Muscle layer of colon (tissue), 2 donors: ENCODE data around the gene APEH.

Experiments used
- H3K27ac ChIP-seq: one replicate; pipeline ENCODE4 v1.7.0; 2013; ENCODE audit warnings: low read depth, mild to moderate bottlenecking, low read length, moderate library complexity
- H3K27me3 ChIP-seq, 2 donors: one replicate each; pipeline ENCODE4 v1.7.0; 2013; ENCODE audit warnings: low read length in 2 of 2, mild to moderate bottlenecking in 2 of 2; ENCODE audit not compliant: insufficient read depth in 2 of 2, control insufficient read depth in 1 of 2
- H3K36me3 ChIP-seq: one replicate; pipeline ENCODE4 v1.7.0; 2013; ENCODE audit warnings: mild to moderate bottlenecking, low read length; ENCODE audit not compliant: insufficient read depth
- H3K4me1 ChIP-seq: one replicate; pipeline ENCODE4 v1.7.0; 2013; ENCODE audit warnings: mild to moderate bottlenecking, low read length; ENCODE audit not compliant: insufficient read depth
- H3K4me3 ChIP-seq, 2 donors: one replicate each; pipeline ENCODE4 v1.7.0; 2013; ENCODE audit warnings: low read length in 2 of 2, low read depth in 1 of 2, mild to moderate bottlenecking in 1 of 2, moderate library complexity in 1 of 2
- H3K9ac ChIP-seq: one replicate; pipeline ENCODE4 v1.7.0; 2013; ENCODE audit warnings: low read length
- H3K9me3 ChIP-seq: one replicate; pipeline ENCODE4 v1.7.0; 2013; ENCODE audit warnings: mild to moderate bottlenecking, low read length
- donor health status: abdominal sarcoma.
- donor health status: Adenocarcinoma of cecum.

APEH gene

DNA sequence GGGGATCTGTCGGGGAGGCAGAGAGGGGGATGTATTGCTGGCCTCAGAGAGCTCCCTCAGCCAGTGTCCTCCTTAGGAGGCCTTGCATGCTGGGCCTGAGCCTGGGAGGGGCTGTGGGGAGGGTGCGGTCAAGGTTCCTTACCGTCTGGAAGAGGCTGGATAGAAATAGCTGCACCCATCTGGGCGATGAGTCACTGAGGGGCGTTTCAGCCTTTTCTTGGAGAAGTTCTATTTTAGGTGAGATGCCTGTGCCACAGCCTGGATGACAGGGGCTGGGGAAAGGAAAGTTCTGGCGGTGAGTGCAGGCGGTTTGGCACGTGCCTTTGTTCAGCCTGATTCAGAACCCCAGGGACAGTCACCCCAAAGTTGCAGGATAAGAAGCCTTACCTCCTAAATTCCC is 35.7 kb upstream of the APEH start:
- no peaks in the 10 kb centered on the region for H3K27me3 ChIP-seq
- no peak overlapping the region for H3K4me3 ChIP-seq
- H3K4me1 ChIP-seq, result no peaks in the 10 kb centered on the region
- H3K9me3 ChIP-seq, result no peaks in the 10 kb centered on the region
- no peaks in the 10 kb centered on the region for H3K36me3 ChIP-seq
- no peak overlapping the region for H3K27ac ChIP-seq
- H3K9ac ChIP-seq, result no peak overlapping the region

GRCh38 chr3:49639551-49639950 is 34.6 kb upstream of the APEH start:
- H3K4me1 ChIP-seq, result no peaks in the 10 kb centered on the region
- H3K27ac ChIP-seq, result no peak overlapping the region
- H3K36me3 ChIP-seq, result no peaks in the 10 kb centered on the region
- no peaks in the 10 kb centered on the region for H3K27me3 ChIP-seq
- H3K9ac ChIP-seq, result no peak overlapping the region
- H3K4me3 ChIP-seq, result no peak overlapping the region
- H3K9me3 ChIP-seq, result no peaks in the 10 kb centered on the region

DNA sequence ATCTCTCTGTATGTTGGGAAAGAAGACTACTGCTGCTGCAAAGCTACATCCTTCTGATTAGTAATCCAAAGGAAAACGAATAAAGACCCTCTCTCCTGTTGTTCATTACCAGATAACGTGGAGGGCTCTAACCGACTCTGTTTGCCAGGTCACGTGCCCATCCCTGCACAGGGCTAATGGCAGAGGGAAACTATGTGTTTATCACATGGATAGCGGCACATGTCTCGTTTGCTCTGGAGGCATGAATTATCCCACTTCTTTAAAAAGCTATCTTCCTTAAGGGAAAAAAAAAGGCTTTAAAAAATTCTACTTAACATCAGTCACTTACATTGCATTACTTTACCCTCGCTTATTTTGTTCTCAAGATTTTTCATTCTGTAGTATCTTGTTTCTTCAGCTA is 32.9 kb upstream of the APEH start:
- Histone ChIP-seq H3K9ac (no peak overlapping the region), H3K4me3 (no peak overlapping the region), H3K27me3 (no peaks in the 10 kb centered on the region), H3K27ac (no peak overlapping the region), H3K36me3 (no peaks in the 10 kb centered on the region), H3K4me1 (no peaks in the 10 kb centered on the region), H3K9me3 (no peaks in the 10 kb centered on the region)

DNA sequence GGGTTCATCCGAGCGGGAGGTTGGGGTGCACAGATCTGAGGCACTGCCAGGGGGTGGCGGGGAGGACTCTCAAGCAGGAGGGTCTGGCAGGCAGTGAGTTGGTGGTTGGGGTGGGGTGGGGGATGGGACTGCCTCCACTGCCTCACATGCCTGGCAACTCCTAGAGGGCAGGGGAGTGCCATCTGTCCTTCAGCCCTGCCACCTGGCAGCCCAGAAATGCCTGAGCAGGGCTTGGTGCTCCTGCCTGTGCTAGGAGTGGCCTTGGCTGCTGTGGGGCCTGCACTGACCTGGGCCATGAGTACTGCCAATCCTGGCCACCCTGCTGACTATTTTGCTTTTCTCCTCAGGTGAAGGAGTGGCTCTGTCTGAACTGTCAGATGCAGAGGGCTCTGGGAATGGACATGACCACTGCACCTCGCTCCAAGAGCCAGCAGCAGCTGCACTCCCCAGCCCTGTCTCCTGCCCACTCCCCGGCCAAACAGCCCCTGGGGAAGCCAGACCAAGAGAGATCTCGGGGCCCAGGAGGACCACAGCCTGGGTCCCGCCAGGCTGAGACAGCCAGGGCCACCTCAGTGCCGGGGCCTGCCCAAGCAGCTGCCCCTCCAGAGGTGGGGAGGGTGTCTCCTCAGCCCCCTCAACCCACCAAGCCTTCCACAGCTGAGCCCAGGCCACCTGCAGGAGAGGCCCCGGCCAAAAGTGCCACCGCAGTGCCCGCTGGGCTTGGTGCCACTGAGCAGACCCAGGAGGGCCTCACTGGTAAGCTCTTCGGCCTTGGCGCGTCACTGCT is 32.0 kb upstream of the APEH start:
- Histone ChIP-seq H3K9me3 (no peaks in the 10 kb centered on the region), H3K4me3 (no peak overlapping the region)

GRCh38 chr3:49642708-49643145 is 31.4 kb upstream of the APEH start:
- no peaks in the 10 kb centered on the region for H3K36me3 ChIP-seq
- H3K9ac ChIP-seq, result no peak overlapping the region
- no peaks in the 10 kb centered on the region for H3K27me3 ChIP-seq
- H3K9me3 ChIP-seq, result no peaks in the 10 kb centered on the region
- H3K4me3 ChIP-seq, result no peak overlapping the region
- H3K27ac ChIP-seq, result no peak overlapping the region
- H3K4me1 ChIP-seq, result no peaks in the 10 kb centered on the region

More for the DNA sequence above, 32.0 kb upstream of the APEH start:
- Histone ChIP-seq H3K27ac (no peak overlapping the region), H3K4me1 (no peaks in the 10 kb centered on the region), H3K36me3 (no peaks in the 10 kb centered on the region), H3K9ac (no peak overlapping the region), H3K27me3 (no peaks in the 10 kb centered on the region)

GRCh38 chr3:49644684-49645083 is 29.5 kb upstream of the APEH start:
- no peak overlapping the region for H3K4me3 ChIP-seq
- H3K27me3 ChIP-seq, result no peaks in the 10 kb centered on the region
- no peak overlapping the region for H3K27ac ChIP-seq
- H3K36me3 ChIP-seq, result no peaks in the 10 kb centered on the region
- no peak overlapping the region for H3K9ac ChIP-seq
- H3K9me3 ChIP-seq, result no peaks in the 10 kb centered on the region
- no peaks in the 10 kb centered on the region for H3K4me1 ChIP-seq

DNA sequence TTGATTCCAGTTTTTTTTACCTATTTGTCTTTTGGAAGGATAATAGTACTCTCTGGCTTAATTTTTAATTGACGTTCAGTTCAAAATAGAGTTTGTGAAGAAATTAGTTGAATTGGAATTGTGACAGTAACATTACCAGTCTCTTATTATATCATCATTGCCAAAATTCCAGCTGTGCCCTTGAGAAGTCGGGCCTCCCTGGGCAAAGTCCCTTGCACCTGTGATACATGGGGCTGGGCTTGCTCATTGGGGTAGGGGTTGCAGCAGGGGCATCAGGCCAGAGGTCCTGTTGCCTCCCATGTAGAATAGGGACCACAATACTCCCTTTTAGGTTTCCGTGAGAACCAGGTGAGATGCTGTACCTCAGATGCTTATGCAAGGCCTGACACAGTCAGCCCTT is 27.9 kb upstream of the APEH start:
- Histone ChIP-seq H3K27me3 (no peaks in the 10 kb centered on the region), H3K27ac (no peak overlapping the region), H3K9me3 (no peaks in the 10 kb centered on the region), H3K4me3 (no peak overlapping the region), H3K36me3 (no peaks in the 10 kb centered on the region), H3K4me1 (no peaks in the 10 kb centered on the region), H3K9ac (no peak overlapping the region)

- Histone ChIP-seq H3K9me3 (no peaks in the 10 kb centered on the region), H3K4me1 (no peaks in the 10 kb centered on the region), H3K9ac (no peak overlapping the region), H3K27me3 (no peaks in the 10 kb centered on the region), H3K4me3 (no peak overlapping the region), H3K27ac (no peak overlapping the region), H3K36me3 (no peaks in the 10 kb centered on the region)
These were observed 26.4 kb upstream of the APEH start for GRCh38 chr3:49647741-49648140.

- Histone ChIP-seq H3K4me1 (no peaks in the 10 kb centered on the region), H3K27ac (no peak overlapping the region), H3K9ac (no peak overlapping the region), H3K36me3 (no peaks in the 10 kb centered on the region), H3K27me3 (no peaks in the 10 kb centered on the region), H3K9me3 (no peaks in the 10 kb centered on the region), H3K4me3 (no peak overlapping the region)
These were observed 25.7 kb upstream of the APEH start for GRCh38 chr3:49648354-49649019.

- H3K4me3 ChIP-seq, result no peak overlapping the region
These were observed 24.6 kb upstream of the APEH start for GRCh38 chr3:49649576-49649975.

GRCh38 chr3:49650177-49650576 is 24.0 kb upstream of the APEH start:
- no peaks in the 10 kb centered on the region for H3K9me3 ChIP-seq
- no peak overlapping the region for H3K4me3 ChIP-seq
- H3K27ac ChIP-seq, result no peak overlapping the region
- no peaks in the 10 kb centered on the region for H3K4me1 ChIP-seq
- H3K27me3 ChIP-seq, result no peaks in the 10 kb centered on the region
- no peaks in the 10 kb centered on the region for H3K36me3 ChIP-seq
- H3K9ac ChIP-seq, result no peak overlapping the region

More at GRCh38 chr3:49649576-49649975, 24.6 kb upstream of the APEH start:
- no peak overlapping the region for H3K9ac ChIP-seq
- no peaks in the 10 kb centered on the region for H3K36me3 ChIP-seq
- no peaks in the 10 kb centered on the region for H3K9me3 ChIP-seq
- no peak overlapping the region for H3K27ac ChIP-seq
- no peaks in the 10 kb centered on the region for H3K4me1 ChIP-seq
- no peaks in the 10 kb centered on the region for H3K27me3 ChIP-seq

GRCh38 chr3:49650637-49651036 is 23.5 kb upstream of the APEH start:
- Histone ChIP-seq H3K9me3 (no peaks in the 10 kb centered on the region), H3K36me3 (no peaks in the 10 kb centered on the region), H3K27ac (no peak overlapping the region), H3K27me3 (no peaks in the 10 kb centered on the region), H3K4me1 (no peaks in the 10 kb centered on the region), H3K4me3 (no peak overlapping the region), H3K9ac (no peak overlapping the region)
